ENCODE measurements around the gene ADAM8. TPM values are rescaled to one million over a fixed set of nuclear protein-coding genes. Genes with fewer than 3 reads are reported as not detected.
"Not testable (repeated sequence)": the region's sequence is repeated elsewhere in the genome, so short reads cannot be mapped to it uniquely, and the experiment has no call there.

ADAM8 gene
- total RNA-seq, 1 donor from 2014 or later, result 12.0 TPM

- DNase-seq (ENCODE audit: low spot score), result not testable (repeated sequence)
Measured at GRCh38 chr10:133234796-133235195, 41.9 kb downstream of the ADAM8 start.

- DNase-seq (ENCODE audit: low spot score), result no peak
Measured at GRCh38 chr10:133231946-133232574, 44.6 kb downstream of the ADAM8 start.

GRCh38 chr10:133231244-133231945 lies 45.3 kb downstream of the ADAM8 start:
- no peak for DNase-seq (ENCODE audit: low spot score)

GRCh38 chr10:133230387-133231195 lies 46.1 kb downstream of the ADAM8 start:
- DNase-seq (ENCODE audit: low spot score), result no peak

GRCh38 chr10:133230044-133230361 lies 46.7 kb downstream of the ADAM8 start, which contains the start of gene UTF1:
UTF1 (plus strand) TSS chr10:133230217; CDS start chr10:133230289, 72 bp downstream.
- DNase-seq (ENCODE audit: low spot score), result no peak

- no peak for DNase-seq (ENCODE audit: low spot score)
Measured at GRCh38 chr10:133229265-133230043, 47.2 kb downstream of the ADAM8 start.

GRCh38 chr10:133227256-133227655 lies 49.4 kb downstream of the ADAM8 start:
- no peak for DNase-seq (ENCODE audit: low spot score)

- no peak for DNase-seq (ENCODE audit: low spot score)
Measured at GRCh38 chr10:133226251-133226808, 50.3 kb downstream of the ADAM8 start.

GRCh38 chr10:133225707-133226191 lies 50.9 kb downstream of the ADAM8 start:
- no peak for DNase-seq (ENCODE audit: low spot score)

- DNase-seq (ENCODE audit: low spot score), result no peak
Measured at GRCh38 chr10:133224756-133225372, 51.8 kb downstream of the ADAM8 start.

GRCh38 chr10:133224076-133224475 lies 52.6 kb downstream of the ADAM8 start:
- no peak for DNase-seq (ENCODE audit: low spot score)

- not testable (repeated sequence) for DNase-seq (ENCODE audit: low spot score)
Measured at GRCh38 chr10:133221756-133222155, 54.9 kb downstream of the ADAM8 start.

- DNase-seq (ENCODE audit: low spot score), result no peak
Measured at GRCh38 chr10:133221331-133221730, 55.3 kb downstream of the ADAM8 start.

- no peak for DNase-seq (ENCODE audit: low spot score)
Measured at GRCh38 chr10:133219782-133220181, 56.9 kb downstream of the ADAM8 start.

- DNase-seq (ENCODE audit: low spot score), result no peak
Measured at GRCh38 chr10:133218891-133219290, 57.8 kb downstream of the ADAM8 start.

- DNase-seq (ENCODE audit: low spot score), result no peak
Measured at GRCh38 chr10:133217800-133218589, 58.7 kb downstream of the ADAM8 start.

GRCh38 chr10:133216776-133217175 lies 59.9 kb downstream of the ADAM8 start:
- DNase-seq (ENCODE audit: low spot score), result no peak

- no peak for DNase-seq (ENCODE audit: low spot score)
Measured at GRCh38 chr10:133215586-133215985, 61.1 kb downstream of the ADAM8 start.
